Panc1 (cell line): ENCODE data around the gene PCCA. TPM values are rescaled to one million over a fixed set of nuclear protein-coding genes. Genes with fewer than 3 reads are reported as not detected.
"Not testable (repeated sequence)": the region's sequence is repeated elsewhere in the genome, so short reads cannot be mapped to it uniquely, and the experiment has no call there.

Experiments
- ATAC-seq: fragments of 200-7000 bp; cut with Tn5 transposase; 2 replicates; pipeline ENCODE4 v1.9.1; 2020; ENCODE audit warnings: mild to moderate bottlenecking, moderate library complexity
- BruUV-seq: library from RNA; stranded (reverse); fragments of 400-500 nt; replicated peaks from 2 replicates; lab custom pipeline; 2021; lab: Mats Ljungman, UMichigan
- CTCF ChIA-PET: fragments of 300-600 bp; sonication (Branson Sonifier 250); formaldehyde crosslinking; loops from one replicate; lab custom pipeline; 2022; ENCODE audit warnings: antibody characterized with exemption; lab: Charles Lee
- POLR2A ChIA-PET: fragments of 300-600 bp; sonication (Branson Sonifier 250); formaldehyde crosslinking; loops from one replicate; lab custom pipeline; 2022; ENCODE audit warnings: antibody characterized with exemption; lab: Charles Lee
- DNase-seq: peaks from one replicate; pipeline ENCODE4 v3.0.0-alpha.2; 2010; ENCODE audit warnings: low read depth, low spot score
- H3K27ac ChIP-seq: 2 replicates; pipeline ENCODE4 v1.5.1; 2011; ENCODE audit warnings: mild to moderate bottlenecking, low read length, inconsistent platforms
- H3K27me3 ChIP-seq: fragments of 200-500 bp; sonication (Bioruptor generic); 2 replicates; pipeline ENCODE4 v1.6.0; 2014; ENCODE audit warnings: low read length, inconsistent platforms; ENCODE audit not compliant: control insufficient read depth, insufficient read depth
- H3K36me3 ChIP-seq: fragments of 200-500 bp; sonication (Bioruptor generic); 2 replicates; pipeline ENCODE4 v1.5.1; 2014; ENCODE audit warnings: inconsistent platforms, mild to moderate bottlenecking, low read length, moderate library complexity; ENCODE audit not compliant: control insufficient read depth, insufficient read depth
- H3K4me1 ChIP-seq: 2 replicates; pipeline ENCODE4 v1.5.1; 2011; ENCODE audit warnings: inconsistent platforms, mild to moderate bottlenecking, low read length, moderate library complexity; ENCODE audit not compliant: control insufficient read depth, insufficient read depth
- H3K4me3 ChIP-seq, 2 experiments: 2 replicates each; pipeline ENCODE4 v1.5.1; 2011 to 2012; ENCODE audit warnings: low read depth in 2 of 2, low read length in 2 of 2, mild to moderate bottlenecking in 2 of 2, inconsistent platforms in 1 of 2, moderate library complexity in 1 of 2
- H3K9me3 ChIP-seq: fragments of 200-500 bp; sonication (Bioruptor generic); 2 replicates; pipeline ENCODE4 v1.5.1; 2014; ENCODE audit warnings: low read depth, mild to moderate bottlenecking, inconsistent platforms, low read length, moderate library complexity; ENCODE audit not compliant: control insufficient read depth, insufficient read depth
- POLR2AphosphoS5 ChIP-seq: IDR thresholded peaks from 2 replicates; pipeline ENCODE4 v1.6.1; 2012; ENCODE audit warnings: mild to moderate bottlenecking, low read depth, low read length, moderate library complexity
- SIN3A ChIP-seq: IDR thresholded peaks from 2 replicates; pipeline ENCODE4 v1.6.1; 2012; ENCODE audit warnings: low read depth, mild to moderate bottlenecking, low read length, moderate library complexity, borderline replicate concordance; ENCODE audit not compliant: insufficient read depth
- TCF7L2 ChIP-seq: IDR thresholded peaks from 2 replicates; pipeline ENCODE4 v1.6.1; 2011; ENCODE audit warnings: mild to moderate bottlenecking, low read depth, low read length, inconsistent platforms
- in situ Hi-C: cut with HindIII; loops from 2 replicates; pipeline ENCODE4 v1.10.0; 2016; ENCODE audit warnings: low sequenced_read_pairs, low pct_unique_long_range_greater_than_20kb
- intact Hi-C: fragments of 100-400 bp; cut with micrococcal nuclease; formaldehyde crosslinking; loops from one replicate; pipeline ENCODE4 v1.10.0; 2022; ENCODE audit not compliant: unreplicated experiment
- total RNA-seq: library from RNA; stranded (reverse); gene quantifications from one replicate; pipeline ENCODE4 v1.2.1, GENCODE V29; 2021; ENCODE audit not compliant: unreplicated experiment
- TF ChIP-seq, protein P1 (sequence below): fragments of 450-650 bp; IDR thresholded peaks from 2 replicates; pipeline ENCODE4 v1.5.1; 2017; ENCODE audit warnings: mild to moderate bottlenecking

Gene PCCA
- total RNA-seq, 1 experiment from 2014 or later: 14.7 TPM

DNA sequence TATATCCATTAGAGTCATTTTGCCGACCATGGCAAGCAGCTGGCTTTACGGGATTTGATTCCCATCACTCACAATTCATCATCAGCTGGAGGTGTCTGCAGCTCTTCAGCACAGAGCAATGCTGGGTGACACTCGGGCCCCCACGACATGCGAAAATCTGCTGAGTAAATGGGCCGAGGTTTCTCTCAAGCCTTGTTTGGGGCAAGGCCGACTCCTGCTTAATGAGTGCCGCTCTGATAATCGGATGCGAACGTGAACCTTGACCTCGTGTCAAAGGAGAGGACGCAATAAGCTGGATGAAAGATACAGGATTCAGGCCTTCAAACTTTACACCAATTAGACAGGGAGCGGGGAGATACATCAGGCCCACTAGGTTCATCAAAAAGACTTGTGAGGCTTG, 434.5 kb downstream of the PCCA start:
- no peaks in the 10 kb centered on the region for H3K36me3 ChIP-seq
- no peak for DNase-seq
- CTCF ChIA-PET: no interaction called here
- POLR2A ChIA-PET: no interaction called here
- no peaks in the 10 kb centered on the region for H3K27me3 ChIP-seq
- no peak for ATAC-seq
- H3K27ac ChIP-seq: no peak overlapping the region
- BruUV-seq: no TSS peak
- intact Hi-C loops: no loop called here
- in situ Hi-C loops: no loop called here
- H3K9me3 ChIP-seq: no peaks in the 10 kb centered on the region
- no peak overlapping the region for H3K4me3 ChIP-seq
- H3K4me1 ChIP-seq: no peaks in the 10 kb centered on the region; the same call in 1 of the 2 replicates
- TF ChIP-seq POLR2AphosphoS5 (no peak), SIN3A (no peak)

DNA sequence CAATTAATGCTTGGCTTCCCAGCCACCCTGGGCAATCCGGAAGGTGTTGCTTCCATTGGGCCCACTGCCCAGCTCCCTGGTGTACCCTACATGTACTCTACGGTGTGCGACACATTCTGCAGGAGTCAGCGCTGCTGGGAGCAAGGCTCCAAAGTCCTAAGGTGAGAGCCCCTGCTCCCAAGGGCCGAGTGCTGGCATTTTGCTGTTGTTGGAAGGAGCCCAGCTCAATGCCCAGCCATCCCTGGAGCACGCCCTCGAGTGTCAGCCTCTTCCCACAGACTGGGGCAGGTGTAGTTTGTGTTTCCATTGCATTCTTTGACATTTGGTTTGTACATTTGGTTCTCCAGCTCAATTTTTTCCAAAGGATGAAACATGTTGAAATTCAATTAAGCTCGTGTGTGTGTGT, 435.1 kb downstream of the PCCA start:
- no TSS peak for BruUV-seq
- Histone ChIP-seq H3K27ac (no peak overlapping the region), H3K27me3 (no peaks in the 10 kb centered on the region), H3K36me3 (no peaks in the 10 kb centered on the region), H3K4me3 (no peak overlapping the region), H3K9me3 (no peaks in the 10 kb centered on the region), H3K4me1 (no peaks in the 10 kb centered on the region; the same call in 1 of the 2 replicates)
- no peak for DNase-seq
- no peak for ATAC-seq
- intact Hi-C loops (no loop called here), in situ Hi-C loops (no loop called here)
- CTCF ChIA-PET: no interaction called here
- TF ChIP-seq, protein P1, sequence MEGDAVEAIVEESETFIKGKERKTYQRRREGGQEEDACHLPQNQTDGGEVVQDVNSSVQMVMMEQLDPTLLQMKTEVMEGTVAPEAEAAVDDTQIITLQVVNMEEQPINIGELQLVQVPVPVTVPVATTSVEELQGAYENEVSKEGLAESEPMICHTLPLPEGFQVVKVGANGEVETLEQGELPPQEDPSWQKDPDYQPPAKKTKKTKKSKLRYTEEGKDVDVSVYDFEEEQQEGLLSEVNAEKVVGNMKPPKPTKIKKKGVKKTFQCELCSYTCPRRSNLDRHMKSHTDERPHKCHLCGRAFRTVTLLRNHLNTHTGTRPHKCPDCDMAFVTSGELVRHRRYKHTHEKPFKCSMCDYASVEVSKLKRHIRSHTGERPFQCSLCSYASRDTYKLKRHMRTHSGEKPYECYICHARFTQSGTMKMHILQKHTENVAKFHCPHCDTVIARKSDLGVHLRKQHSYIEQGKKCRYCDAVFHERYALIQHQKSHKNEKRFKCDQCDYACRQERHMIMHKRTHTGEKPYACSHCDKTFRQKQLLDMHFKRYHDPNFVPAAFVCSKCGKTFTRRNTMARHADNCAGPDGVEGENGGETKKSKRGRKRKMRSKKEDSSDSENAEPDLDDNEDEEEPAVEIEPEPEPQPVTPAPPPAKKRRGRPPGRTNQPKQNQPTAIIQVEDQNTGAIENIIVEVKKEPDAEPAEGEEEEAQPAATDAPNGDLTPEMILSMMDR: no peak
- no peak for TF ChIP-seq SIN3A
- POLR2A ChIA-PET: no interaction called here

DNA sequence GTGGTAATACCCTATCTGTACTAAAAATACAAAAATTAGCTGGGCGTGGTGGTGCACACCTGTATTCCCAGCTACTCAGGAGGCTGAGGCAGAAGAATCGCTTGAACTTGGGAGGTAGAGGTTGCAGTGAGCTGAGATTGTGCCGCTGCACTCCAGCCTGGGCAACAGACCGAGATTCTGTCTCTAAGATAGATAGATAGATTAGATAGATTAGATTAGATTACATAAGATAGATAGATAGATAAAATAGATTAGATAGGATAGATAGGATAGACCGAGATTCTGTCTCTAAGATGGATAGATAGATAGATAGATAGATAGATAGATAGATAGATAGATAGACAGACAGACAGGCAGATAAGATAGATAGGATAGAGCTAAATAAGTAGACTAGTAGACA, 435.8 kb downstream of the PCCA start:
- ATAC-seq, H3K4me1 ChIP-seq, in situ Hi-C loops, CTCF ChIA-PET, POLR2A ChIA-PET, intact Hi-C loops, H3K9me3 ChIP-seq, BruUV-seq, H3K27me3 ChIP-seq, H3K36me3 ChIP-seq, DNase-seq, H3K27ac ChIP-seq, H3K4me3 ChIP-seq: not testable (repeated sequence)

DNA sequence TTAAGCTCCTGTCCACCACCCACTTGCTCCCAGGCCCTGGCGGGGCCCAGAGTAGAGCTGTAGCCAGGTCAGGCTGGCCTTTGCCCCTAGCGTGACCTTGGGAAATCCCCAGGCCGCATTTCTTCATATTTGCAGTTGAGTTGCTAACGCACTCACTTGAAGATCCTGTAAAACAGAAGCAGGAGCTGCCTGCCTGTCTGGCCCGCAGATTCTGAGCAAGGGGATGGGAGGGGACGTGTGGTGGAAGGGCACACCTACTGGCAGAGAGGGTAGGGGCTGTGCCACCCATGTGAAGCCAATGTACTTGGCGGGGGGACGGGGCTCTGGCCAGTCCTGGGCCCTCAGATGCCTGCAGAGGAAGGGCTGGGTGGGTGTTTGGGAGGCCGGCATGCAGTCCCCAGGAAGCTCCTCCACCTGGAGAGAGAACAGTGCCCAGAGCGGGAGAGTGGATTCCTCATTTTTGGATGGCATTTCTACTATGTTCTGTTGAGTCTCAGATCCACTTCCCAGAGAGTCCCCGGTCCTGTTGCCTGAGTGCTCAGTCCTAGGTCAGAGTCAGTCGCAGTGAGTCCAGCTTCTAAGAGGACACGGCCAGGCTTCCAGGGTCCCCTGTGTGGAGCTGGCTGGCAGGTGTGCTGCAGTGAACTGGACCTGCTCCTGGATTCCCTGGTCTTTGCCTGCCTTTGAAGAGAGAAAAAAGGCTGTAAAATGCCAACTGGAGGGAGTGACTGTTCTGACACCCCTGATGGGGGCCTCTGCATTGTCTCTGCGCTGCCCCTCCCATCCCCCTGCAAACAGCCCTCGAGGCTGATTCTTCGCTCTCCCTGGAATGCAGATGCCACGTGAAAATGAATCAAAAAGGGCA, 436.8 kb downstream of the PCCA start:
- in situ Hi-C loops (no loop called here), intact Hi-C loops (no loop called here)
- no peak for DNase-seq
- Histone ChIP-seq H3K4me1 (no peaks in the 10 kb centered on the region; the same call in 1 of the 2 replicates), H3K4me3 (no peak overlapping the region), H3K36me3 (no peaks in the 10 kb centered on the region), H3K9me3 (no peaks in the 10 kb centered on the region), H3K27ac (no peak overlapping the region), H3K27me3 (no peaks in the 10 kb centered on the region)
- POLR2A ChIA-PET: no interaction called here
- no TSS peak for BruUV-seq
- TF ChIP-seq TCF7L2 (no peak), SIN3A (no peak), POLR2AphosphoS5 (no peak)
- no peak for ATAC-seq
- CTCF ChIA-PET: no interaction called here
